IMR-90 (cell line): ENCODE measurements around the gene NDUFB5. TPM values are rescaled to one million over a fixed set of nuclear protein-coding genes. Genes with fewer than 3 reads are reported as not detected.
A peak's percentile ranks its signal among the peaks of the same experiment; 100 is the strongest.

ENCODE experiments used
- ATAC-seq: fragments of 200-7000 bp; cut with Tn5 transposase; 2 replicates; pipeline ENCODE4 v1.9.1; 2020; ENCODE audit warnings: low read depth, mild to moderate bottlenecking, moderate library complexity
- BruUV-seq: library from RNA; stranded (reverse); fragments of 400-500 nt; replicated peaks from 2 replicates; lab custom pipeline; 2021; lab: Mats Ljungman, UMichigan
- CTCF ChIA-PET: fragments of 300-600 bp; formaldehyde crosslinking; extraction: SDS; loops from one replicate; lab custom pipeline; 2021; ENCODE audit warnings: antibody characterized with exemption; lab: Yijun Ruan, JAX
- POLR2A ChIA-PET: fragments of 300-600 bp; sonication (Branson Sonifier 250); formaldehyde crosslinking; loops from one replicate; lab custom pipeline; 2022; ENCODE audit warnings: antibody characterized with exemption; ENCODE audit not compliant: unreplicated experiment; lab: Charles Lee
- DNase-seq: peaks from one replicate; pipeline ENCODE4 v3.0.0; 2013
- H2AFZ ChIP-seq: replicated peaks from 2 replicates; pipeline ENCODE3; 2013; ENCODE audit warnings: low read length, mild to moderate bottlenecking; ENCODE audit not compliant: poor library complexity
- H2AK5ac ChIP-seq: 2 replicates; pipeline ENCODE4 v1.6.1; 2013; ENCODE audit warnings: low read depth, low read length, inconsistent platforms
- H2AK9ac ChIP-seq: replicated peaks from 2 replicates; pipeline ENCODE3; 2013; ENCODE audit warnings: mild to moderate bottlenecking, low read depth, low read length, moderate library complexity; ENCODE audit not compliant: poor library complexity
- H2BK120ac ChIP-seq: 2 replicates; pipeline ENCODE4 v1.6.1; 2013; ENCODE audit warnings: low read depth, low read length, inconsistent platforms
- H2BK15ac ChIP-seq: 3 replicates; pipeline ENCODE4 v1.6.1; 2013; ENCODE audit warnings: low read depth, low read length, inconsistent platforms
- H2BK20ac ChIP-seq: 2 replicates; pipeline ENCODE4 v1.6.1; 2013; ENCODE audit warnings: low read depth, mild to moderate bottlenecking, inconsistent platforms, low read length, moderate library complexity
- H2BK5ac ChIP-seq: 2 replicates; pipeline ENCODE4 v1.6.1; 2013; ENCODE audit warnings: mild to moderate bottlenecking, low read depth, low read length, inconsistent platforms; ENCODE audit not compliant: poor library complexity, severe bottlenecking
- H3K14ac ChIP-seq: replicated peaks from 2 replicates; pipeline ENCODE4 v1.6.1; 2013; ENCODE audit warnings: low read depth, low read length, inconsistent platforms
- H3K18ac ChIP-seq: 2 replicates; pipeline ENCODE4 v1.6.1; 2013; ENCODE audit warnings: low read depth, low read length, control low read depth
- H3K23ac ChIP-seq: 2 replicates; pipeline ENCODE4 v1.6.1; 2013; ENCODE audit warnings: low read depth, low read length, inconsistent platforms
- H3K27ac ChIP-seq: 2 replicates; pipeline ENCODE4 v1.5.1; 2013; ENCODE audit warnings: mild to moderate bottlenecking, control low read depth, low read length; ENCODE audit not compliant: insufficient read depth
- H3K27me3 ChIP-seq: 2 replicates; pipeline ENCODE4 v1.6.1; 2013; ENCODE audit warnings: low read length; ENCODE audit not compliant: control insufficient read depth, insufficient read depth
- H3K36me3 ChIP-seq: 2 replicates; pipeline ENCODE4 v1.6.1; 2013; ENCODE audit warnings: low read length, mixed read lengths; ENCODE audit not compliant: control insufficient read depth, insufficient read depth
- H3K4ac ChIP-seq: 2 replicates; pipeline ENCODE4 v1.6.1; 2013; ENCODE audit warnings: low read depth, low read length, inconsistent platforms
- H3K4me1 ChIP-seq: 2 replicates; pipeline ENCODE4 v1.6.1; 2013; ENCODE audit warnings: low read length, mixed read lengths; ENCODE audit not compliant: control insufficient read depth, insufficient read depth
- H3K4me2 ChIP-seq: 2 replicates; pipeline ENCODE4 v1.6.1; 2013; ENCODE audit warnings: low read depth, mild to moderate bottlenecking, control low read depth, low read length, moderate library complexity
- H3K4me3 ChIP-seq: 2 replicates; pipeline ENCODE4 v1.5.1; 2013; ENCODE audit warnings: low read depth, mild to moderate bottlenecking, control low read depth, low read length, moderate library complexity; ENCODE audit not compliant: insufficient read depth
- H3K56ac ChIP-seq: 2 replicates; pipeline ENCODE4 v1.6.1; 2013; ENCODE audit warnings: low read length, inconsistent platforms; ENCODE audit not compliant: insufficient read depth; ENCODE audit errors: extremely low read depth
- H3K79me1 ChIP-seq, 2 experiments: 2 replicates each; pipeline ENCODE4 v1.6.1; 2013; ENCODE audit warnings: low read length in 2 of 2, inconsistent platforms in 1 of 2, low read depth in 1 of 2
- H3K9ac ChIP-seq: 2 replicates; pipeline ENCODE4 v1.6.1; 2013; ENCODE audit warnings: low read depth, low read length, control low read depth
- H3K9me1 ChIP-seq: 2 replicates; pipeline ENCODE4 v1.6.1; 2013; ENCODE audit warnings: low read length, inconsistent platforms; ENCODE audit not compliant: insufficient read depth
- H3K9me3 ChIP-seq: 2 replicates; pipeline ENCODE4 v1.6.1; 2013; ENCODE audit warnings: low read length; ENCODE audit not compliant: control insufficient read depth, insufficient read depth
- H4K20me1 ChIP-seq: 2 replicates; pipeline ENCODE4 v1.6.1; 2013; ENCODE audit warnings: low read length, inconsistent platforms; ENCODE audit not compliant: insufficient read depth
- H4K5ac ChIP-seq: 2 replicates; pipeline ENCODE4 v1.6.1; 2013; ENCODE audit warnings: mild to moderate bottlenecking, low read depth, low read length, control low read depth
- H4K8ac ChIP-seq, 2 experiments: 2 replicates each; pipeline ENCODE4 v1.6.1; 2013; ENCODE audit warnings: low read depth in 2 of 2, low read length in 2 of 2, control low read depth in 1 of 2, inconsistent platforms in 1 of 2
- H4K91ac ChIP-seq: 2 replicates; pipeline ENCODE4 v1.6.1; 2013; ENCODE audit warnings: low read depth, low read length, inconsistent platforms; ENCODE audit not compliant: insufficient read depth
- BHLHE40 ChIP-seq: fragments of 150-350 bp; IDR thresholded peaks from 2 replicates; pipeline ENCODE4 v1.6.1; 2016; ENCODE audit warnings: mild to moderate bottlenecking, low read depth, low read length
- CEBPB ChIP-seq: IDR thresholded peaks from 2 replicates; pipeline ENCODE4 v1.6.1; 2012; ENCODE audit warnings: low read depth, low read length, improper control_type of control experiment
- CHD1 ChIP-seq: IDR thresholded peaks from 2 replicates; pipeline ENCODE4 v1.6.1; 2012; ENCODE audit warnings: low read depth, low read length, improper control_type of control experiment
- CTCF ChIP-seq: conservative IDR thresholded peaks from 2 replicates; pipeline ENCODE4 v1.5.1; 2012; ENCODE audit warnings: mild to moderate bottlenecking, low read depth, low read length, improper control_type of control experiment
- FOS ChIP-seq: fragments of 150-350 bp; IDR thresholded peaks from 2 replicates; pipeline ENCODE4 v1.6.1; 2016; ENCODE audit warnings: low read depth, low read length
- MXI1 ChIP-seq: IDR thresholded peaks from 2 replicates; pipeline ENCODE4 v1.6.1; 2012; ENCODE audit warnings: low read depth, mild to moderate bottlenecking, low read length, moderate library complexity, borderline replicate concordance
- POLR2A ChIP-seq: IDR thresholded peaks from 2 replicates; pipeline ENCODE4 v1.6.1; 2012; ENCODE audit warnings: mild to moderate bottlenecking, low read depth, low read length
- RAD21 ChIP-seq: IDR thresholded peaks from 2 replicates; pipeline ENCODE4 v1.6.1; 2012; ENCODE audit warnings: low read length, improper control_type of control experiment
- SMC3 ChIP-seq: fragments of 150-350 bp; IDR thresholded peaks from 2 replicates; pipeline ENCODE4 v1.6.1; 2016; ENCODE audit warnings: low read depth, mild to moderate bottlenecking, antibody characterized with exemption, low read length, moderate library complexity
- USF2 ChIP-seq: fragments of 150-350 bp; IDR thresholded peaks from 2 replicates; pipeline ENCODE4 v1.6.1; 2017; ENCODE audit warnings: mild to moderate bottlenecking, antibody characterized with exemption, low read length, low read depth
- WGBS, 2 experiments: methylation state at CpG; one replicate each; pipeline versions ENCODE4 v1.1.5 to v1.1.7; 2013; ENCODE audit warnings: missing lambda C conversion rate in 2 of 2; ENCODE audit not compliant: insufficient read length in 1 of 2; ENCODE audit errors: extremely low coverage in 2 of 2; 5-methylcytosine and 5-hydroxymethylcytosine counted together
- dilution Hi-C: fragments of 300-500 bp; cut with HindIII; formaldehyde crosslinking; loops from one replicate; pipeline ENCODE4 v1.14.3; 2018; ENCODE audit warnings: low sequenced_read_pairs; ENCODE audit not compliant: unreplicated experiment
- in situ Hi-C: fragments of 300-500 bp; cut with MboI; formaldehyde crosslinking; loops from 3 replicates; pipeline ENCODE4 v1.14.3; 2019; ENCODE audit warnings: low sequenced_read_pairs, inconsistent platforms, mixed read lengths
- intact Hi-C: fragments of 100-400 bp; cut with micrococcal nuclease; formaldehyde crosslinking; loops from 2 replicates; pipeline ENCODE4 v1.10.0; 2022
- polyA plus RNA-seq, 3 experiments: library from polyadenylated mRNA; depleted of rRNA; stranded (reverse); fragments of >200 nt; gene quantifications; 2 replicates each; pipeline ENCODE4 v1.2.3, GENCODE V29; 2012; ENCODE audit warnings: low replicate concordance in 1 of 3
- total RNA-seq: library from RNA; depleted of rRNA; stranded (reverse); fragments of >200 nt; gene quantifications from 2 replicates; pipeline ENCODE4 v1.2.3, GENCODE V29; 2012

The NDUFB5 gene
- total and polyA plus RNA-seq, 2 of the 4 experiments (the other 2 are of a cell fraction): 17.2 to 29.3 TPM

DNA sequence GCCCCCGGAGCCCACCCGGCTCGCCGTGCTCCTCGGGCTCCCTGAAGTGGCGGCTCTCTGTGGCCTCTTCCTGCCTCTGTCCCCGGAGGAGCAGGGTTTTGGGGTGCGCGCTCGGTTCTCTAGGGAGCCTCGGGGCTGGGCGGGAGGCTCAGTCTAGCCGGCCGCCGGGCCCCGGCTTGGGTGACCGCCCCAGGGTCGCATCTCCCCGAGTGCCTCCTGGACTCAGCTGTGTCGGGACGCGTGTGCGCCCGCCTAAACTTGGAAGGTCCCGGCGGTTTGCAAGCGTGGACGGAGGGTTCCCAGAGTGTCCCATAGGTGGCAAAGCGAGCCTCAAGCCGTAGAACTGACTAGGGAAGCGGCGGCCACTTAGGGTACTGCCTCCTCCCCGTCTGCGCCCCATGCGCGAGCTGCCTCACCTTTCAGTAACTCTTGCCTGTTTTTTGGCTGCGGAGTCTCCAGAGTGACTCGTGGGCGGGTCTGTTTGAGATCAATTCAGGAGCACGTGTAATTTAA, 41.3 kb upstream of the NDUFB5 start:
- intact Hi-C loops (no loop called here), dilution Hi-C loops (no loop called here), in situ Hi-C loops (loop anchor here (25.0 kb wide), 1 partner anchor 551 kb away; no protein-coding TSS in a partner anchor)
- H2BK5ac ChIP-seq: peak overlapping the region; percentile 11
- no peak overlapping the region; the same call in 1 of the 2 replicates for H4K5ac ChIP-seq
- peak overlapping the region; percentile 80 for H3K9ac ChIP-seq
- no peak overlapping the region for H2BK20ac ChIP-seq
- no peak overlapping the region for H2AK5ac ChIP-seq
- no peaks in the 10 kb centered on the region; the same call in 1 of the 2 replicates for H3K9me1 ChIP-seq
- H3K4ac ChIP-seq: peak overlapping the region; percentile 33; the same call in 1 of the 2 replicates
- H3K4me1 ChIP-seq: peaks cover 2% of the 10 kb centered on the region; the same call in 1 of the 2 replicates
- 0 out of 2 replicates have a peak overlapping the region, but pooled peaks have one; percentile 17 for H3K14ac ChIP-seq
- no peaks in the 10 kb centered on the region for H3K36me3 ChIP-seq
- ATAC-seq (peak; percentile 49), DNase-seq (peak; percentile 73)
- H3K18ac ChIP-seq: no peak overlapping the region
- H4K91ac ChIP-seq: no peak overlapping the region
- H3K9me3 ChIP-seq: no peaks in the 10 kb centered on the region
- H2AFZ ChIP-seq: peak overlapping the region; percentile 93
- H4K8ac ChIP-seq: peak overlapping the region in 1 of 2 experiments; percentile 58; a peak in 2 of 4 replicates
- peak overlapping the region; percentile 82 for H2AK9ac ChIP-seq
- no peak overlapping the region for H2BK120ac ChIP-seq
- 0% methylated on average over 10 of the region's 40 CpGs; no CpG with 5 or more reads in 1 of the 2 experiments for WGBS, 2 experiments
- CTCF ChIA-PET: interaction anchor here (0.5 to 1.2 kb wide), 2 partner anchors 18 to 190 kb away, joined by 3 read pairs; no protein-coding TSS in a partner anchor
- H4K20me1 ChIP-seq: no peaks in the 10 kb centered on the region
- H3K56ac ChIP-seq: no peak overlapping the region; the same call in 1 of the 2 replicates
- peak overlapping the region; percentile 86 for H3K4me3 ChIP-seq
- peaks cover 0 to 32% of the 10 kb centered on the region in 2 experiments; a peak in 3 of 4 replicates for H3K79me1 ChIP-seq
- H3K4me2 ChIP-seq: peak overlapping the region; percentile 97
- H2BK15ac ChIP-seq: no peak overlapping the region
- H3K27ac ChIP-seq: peak overlapping the region; percentile 47
- TF ChIP-seq FOS (no peak), CEBPB (no peak), CHD1 (no peak), MXI1 (peak; percentile 80; the same call in 1 of the 2 replicates), SMC3 (peak; percentile 23; the same call in 1 of the 2 replicates), USF2 (no peak), CTCF (peak; percentile 53), RAD21 (peak; percentile 35), BHLHE40 (no peak), POLR2A (no peak)
- POLR2A ChIA-PET: no interaction called here
- no peaks in the 10 kb centered on the region for H3K27me3 ChIP-seq
- H3K23ac ChIP-seq: peak overlapping the region; percentile 62
- BruUV-seq: no TSS peak
